Measurements from ENCODE around the gene SEMA3D.

The SEMA3D gene

GRCh38 chr7:85186083-85186520 lies 754 bp downstream of the SEMA3D start:
- peak; percentile 56 for DNase-seq
- in situ Hi-C loops (cut with MboI; ENCODE audit: low pct_unique_long_range_greater_than_20kb, low sequenced_read_pairs), result no loop called here

- peak; percentile 67 for DNase-seq
- in situ Hi-C loops (cut with MboI; ENCODE audit: low pct_unique_long_range_greater_than_20kb, low sequenced_read_pairs), result no loop called here
These were observed 1.3 kb downstream of the SEMA3D start for GRCh38 chr7:85185424-85186082.

GRCh38 chr7:85184599-85185423 lies 2.0 kb downstream of the SEMA3D start:
- in situ Hi-C loops (cut with MboI; ENCODE audit: low pct_unique_long_range_greater_than_20kb, low sequenced_read_pairs), result no loop called here
- peak; percentile 55 for DNase-seq

- in situ Hi-C loops (cut with MboI; ENCODE audit: low pct_unique_long_range_greater_than_20kb, low sequenced_read_pairs), result no loop called here
These were observed 3.6 kb downstream of the SEMA3D start for GRCh38 chr7:85183296-85183695.

GRCh38 chr7:85178531-85179298 lies 8.1 kb downstream of the SEMA3D start:
- DNase-seq, result no peak
- in situ Hi-C loops (cut with MboI; ENCODE audit: low pct_unique_long_range_greater_than_20kb, low sequenced_read_pairs), result no loop called here

More at GRCh38 chr7:85183296-85183695, 3.6 kb downstream of the SEMA3D start:
- DNase-seq, result no peak

DNA sequence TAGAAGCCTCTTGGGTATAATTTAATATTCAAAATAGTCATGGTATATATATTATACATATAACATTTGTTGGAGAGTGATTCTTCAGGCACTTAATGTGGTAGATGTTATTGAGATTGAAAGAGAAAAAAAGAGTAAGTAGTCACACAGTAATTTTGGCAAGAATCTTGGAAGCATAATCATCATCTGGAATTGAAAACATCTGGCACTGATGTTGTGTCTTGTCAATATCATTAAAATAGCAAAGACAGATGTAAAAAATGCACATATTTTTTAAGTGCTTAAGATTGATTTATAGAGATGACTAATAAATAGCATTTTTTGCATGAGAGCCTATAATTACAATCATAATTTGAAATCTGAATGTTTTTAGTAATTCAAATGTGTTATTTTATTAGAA lies 9.5 kb downstream of the SEMA3D start:
- DNase-seq, result no peak
- in situ Hi-C loops (cut with MboI; ENCODE audit: low pct_unique_long_range_greater_than_20kb, low sequenced_read_pairs), result no loop called here

DNA sequence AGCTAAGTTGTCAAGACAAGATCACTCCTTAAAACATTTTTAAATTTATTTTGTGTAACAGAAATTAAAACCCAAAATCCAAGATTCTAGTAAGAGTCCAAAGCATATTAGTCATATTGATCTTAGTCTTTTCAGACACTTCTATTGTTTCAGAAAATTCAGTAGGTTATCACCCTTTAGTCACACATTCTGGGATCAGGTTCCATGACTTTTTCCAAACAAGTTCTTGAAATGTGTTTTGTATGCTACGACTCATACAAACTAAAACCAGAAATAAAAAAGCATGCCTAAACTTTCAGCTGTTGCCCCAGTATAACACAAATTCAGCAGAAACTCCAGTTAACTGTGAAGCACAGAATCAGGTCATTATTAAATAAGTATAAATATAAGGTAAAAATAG lies 10.7 kb downstream of the SEMA3D start:
- no peak for DNase-seq
- in situ Hi-C loops (cut with MboI; ENCODE audit: low pct_unique_long_range_greater_than_20kb, low sequenced_read_pairs), result no loop called here

GRCh38 chr7:85175217-85175616 lies 11.6 kb downstream of the SEMA3D start:
- in situ Hi-C loops (cut with MboI; ENCODE audit: low pct_unique_long_range_greater_than_20kb, low sequenced_read_pairs), result no loop called here
- DNase-seq, result no peak

GRCh38 chr7:85172530-85172941 lies 14.3 kb downstream of the SEMA3D start:
- in situ Hi-C loops (cut with MboI; ENCODE audit: low pct_unique_long_range_greater_than_20kb, low sequenced_read_pairs), result no loop called here
- no peak for DNase-seq

DNA sequence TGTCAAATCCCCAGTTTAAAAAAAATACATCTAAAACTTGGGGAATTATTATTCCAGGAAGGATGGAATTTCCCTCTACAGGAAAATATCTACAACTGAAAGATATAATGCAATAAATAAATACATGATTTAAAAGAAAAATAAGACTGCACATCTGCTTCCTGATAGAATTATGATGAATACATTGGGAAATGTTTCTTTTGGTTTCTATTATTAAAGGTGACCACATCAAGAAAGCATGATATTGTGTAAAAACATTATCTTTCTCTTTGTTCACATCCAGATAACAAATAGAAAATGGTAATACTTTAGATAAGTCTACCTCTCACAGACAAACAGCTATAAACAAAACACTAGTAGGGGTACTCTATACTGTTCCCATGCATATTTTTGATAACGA lies 19.2 kb downstream of the SEMA3D start:
- in situ Hi-C loops (cut with MboI; ENCODE audit: low pct_unique_long_range_greater_than_20kb, low sequenced_read_pairs), result no loop called here
- DNase-seq, result no peak

- in situ Hi-C loops (cut with MboI; ENCODE audit: low pct_unique_long_range_greater_than_20kb, low sequenced_read_pairs), result no loop called here
- DNase-seq, result no peak
These were observed 21.6 kb downstream of the SEMA3D start for GRCh38 chr7:85165263-85165662.

DNA sequence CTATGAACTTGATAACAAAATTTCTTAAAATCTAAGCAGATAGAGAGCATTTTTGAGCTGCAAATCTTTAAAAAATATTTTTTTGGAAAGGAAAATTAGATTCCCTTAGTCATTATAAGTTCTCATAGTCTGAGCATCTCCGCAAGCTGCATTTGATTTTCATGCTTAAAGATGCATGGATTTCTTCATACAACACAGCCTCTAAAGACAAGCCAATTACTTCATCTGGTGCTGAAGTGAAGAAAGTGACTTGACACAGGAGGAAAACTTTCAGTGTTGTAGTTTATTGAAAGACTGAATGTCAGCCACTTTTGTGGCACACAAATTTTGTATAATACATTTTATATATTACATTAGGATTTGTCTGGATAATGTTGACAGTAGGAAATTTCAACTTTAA lies 22.5 kb downstream of the SEMA3D start:
- in situ Hi-C loops (cut with MboI; ENCODE audit: low pct_unique_long_range_greater_than_20kb, low sequenced_read_pairs), result no loop called here
- DNase-seq, result no peak

- no peak for DNase-seq
- in situ Hi-C loops (cut with MboI; ENCODE audit: low pct_unique_long_range_greater_than_20kb, low sequenced_read_pairs), result no loop called here
These were observed 24.1 kb downstream of the SEMA3D start for GRCh38 chr7:85162721-85163120.

GRCh38 chr7:85160223-85160622 lies 26.6 kb downstream of the SEMA3D start:
- in situ Hi-C loops (cut with MboI; ENCODE audit: low pct_unique_long_range_greater_than_20kb, low sequenced_read_pairs), result no loop called here
- DNase-seq, result no peak

GRCh38 chr7:85159003-85159402 lies 27.9 kb downstream of the SEMA3D start:
- in situ Hi-C loops (cut with MboI; ENCODE audit: low pct_unique_long_range_greater_than_20kb, low sequenced_read_pairs), result no loop called here
- no peak for DNase-seq

GRCh38 chr7:85156661-85157208 lies 30.1 kb downstream of the SEMA3D start:
- in situ Hi-C loops (cut with MboI; ENCODE audit: low pct_unique_long_range_greater_than_20kb, low sequenced_read_pairs), result no loop called here
- DNase-seq, result no peak

- no peak for DNase-seq
- in situ Hi-C loops (cut with MboI; ENCODE audit: low pct_unique_long_range_greater_than_20kb, low sequenced_read_pairs), result no loop called here
These were observed 32.4 kb downstream of the SEMA3D start for GRCh38 chr7:85154282-85154937.

DNA sequence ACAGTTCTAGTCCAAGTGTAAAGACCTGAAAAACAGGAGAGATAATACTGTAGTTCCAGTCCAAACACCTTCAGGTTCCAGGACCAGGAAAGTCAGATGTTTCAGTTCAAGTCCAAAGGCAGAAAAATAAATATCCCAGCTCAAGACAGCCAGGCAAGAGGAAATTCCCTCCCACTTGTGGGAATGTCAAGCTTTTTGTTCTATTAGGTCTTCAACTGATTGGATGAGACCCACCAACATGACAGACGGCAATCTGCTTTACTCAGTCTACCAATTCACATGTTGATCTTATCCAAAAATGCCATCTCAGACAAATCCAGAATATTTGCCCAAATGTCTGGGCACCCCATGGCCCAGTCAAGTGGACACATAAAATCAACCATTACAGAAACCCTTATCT lies 33.1 kb downstream of the SEMA3D start:
- DNase-seq, result no peak
- in situ Hi-C loops (cut with MboI; ENCODE audit: low pct_unique_long_range_greater_than_20kb, low sequenced_read_pairs), result no loop called here

- DNase-seq, result no peak
- in situ Hi-C loops (cut with MboI; ENCODE audit: low pct_unique_long_range_greater_than_20kb, low sequenced_read_pairs), result no loop called here
These were observed 36.2 kb downstream of the SEMA3D start for GRCh38 chr7:85150624-85151023.

Measured in KBM-7 (cell line).